ENCODE data around the gene EIF2A. TPM values are rescaled to one million over a fixed set of nuclear protein-coding genes. Genes with fewer than 3 reads are reported as not detected.

EIF2A gene
- 169 and 337 TPM in 2 replicates for total RNA-seq

DNA sequence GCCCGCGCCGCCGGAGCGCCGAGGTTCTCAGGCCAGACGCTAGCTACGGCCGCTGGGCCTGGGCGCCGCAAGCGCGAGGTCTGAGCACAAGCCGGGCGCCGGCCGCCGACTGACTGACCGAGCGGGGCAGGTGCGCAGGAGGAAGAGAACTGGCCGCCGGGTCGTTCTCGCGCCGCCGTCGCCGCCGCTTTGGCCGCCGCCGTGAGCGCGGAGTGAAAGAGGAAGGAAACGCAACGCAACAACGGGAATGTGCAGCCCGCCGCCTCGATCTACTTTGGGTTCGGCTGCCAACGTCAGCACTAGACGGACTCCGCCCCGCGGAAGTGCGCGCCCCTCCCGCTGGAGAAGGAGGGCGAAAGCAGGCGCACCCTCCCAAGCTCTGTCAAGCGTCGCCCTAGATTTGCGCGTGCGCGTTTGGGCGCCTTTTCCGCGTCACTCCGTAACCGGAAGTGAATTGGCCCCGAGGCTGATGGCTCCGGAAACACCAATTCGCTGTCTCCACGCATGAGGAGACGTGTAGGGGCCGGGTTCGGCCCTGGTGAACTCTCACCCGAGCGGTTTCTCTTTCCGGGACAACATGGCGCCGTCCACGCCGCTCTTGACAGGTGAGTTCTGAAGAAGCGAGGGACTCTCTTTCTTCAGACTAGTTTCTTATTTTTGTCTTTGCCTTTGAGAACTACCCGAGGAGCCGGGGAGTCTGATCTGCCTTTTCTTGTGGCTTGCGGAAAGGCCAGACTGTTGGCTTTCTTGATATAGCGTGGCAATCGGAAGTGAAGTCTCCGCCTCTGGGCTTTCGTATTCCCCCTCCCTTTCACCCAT is at the start of gene EIF2A, which contains the start of gene SERP1:
Gene EIF2A (plus strand): TSS at position 562 of the 819 bp plus-strand sequence. CDS start 16 bp downstream, at position 578.
Gene SERP1 (minus strand): TSS at position 271 of the 819 bp plus-strand sequence. CDS start 361 bp downstream, outside the sequence.

DNA sequence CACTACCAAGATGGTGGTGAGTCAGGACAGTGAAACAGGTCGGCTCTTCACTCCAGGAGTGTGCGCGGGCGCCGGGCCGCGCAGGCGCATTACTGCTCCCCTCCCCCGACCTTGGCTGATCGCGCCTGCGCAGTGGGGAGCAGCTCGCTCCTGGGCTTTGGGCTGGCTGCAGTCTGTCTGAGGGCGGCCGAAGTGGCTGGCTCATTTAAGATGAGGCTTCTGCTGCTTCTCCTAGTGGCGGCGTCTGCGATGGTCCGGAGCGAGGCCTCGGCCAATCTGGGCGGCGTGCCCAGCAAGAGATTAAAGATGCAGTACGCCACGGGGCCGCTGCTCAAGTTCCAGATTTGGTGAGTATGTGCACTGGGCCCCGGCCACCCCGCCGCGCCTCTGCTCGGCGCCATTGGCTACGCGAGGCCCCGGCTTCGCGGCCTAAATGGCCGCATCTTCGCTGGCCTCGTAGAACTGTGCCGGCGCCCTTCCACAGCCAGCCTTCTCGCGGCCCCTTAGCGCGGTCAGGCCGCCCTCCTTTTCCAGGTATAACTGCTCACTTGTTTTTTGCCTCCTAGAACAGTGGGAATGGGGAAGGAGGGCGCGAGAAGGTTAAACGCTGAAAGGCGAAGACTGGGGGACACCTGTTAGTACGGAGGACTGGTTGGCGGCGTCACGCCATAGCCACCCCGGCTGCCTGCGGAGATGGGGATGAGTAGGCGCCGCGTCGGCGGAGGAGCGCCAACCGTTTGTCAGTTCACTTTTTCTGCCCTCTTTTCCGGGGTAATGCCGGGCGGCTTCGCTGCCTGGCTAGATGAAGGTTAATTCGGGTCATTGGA is 56.8 kb downstream of the EIF2A start, which contains the start of gene SELENOT:
Gene SELENOT (plus strand): TSS at position 169 of the 827 bp plus-strand sequence. CDS start 42 bp downstream, at position 211.

Other genes with a start within 250 kb of the EIF2A start
- 17.3 and 18.5 TPM in 2 replicates for gene TSC22D2, start 138.5 kb upstream of the EIF2A start, total RNA-seq
- 230 and 608 TPM in 2 replicates for gene SERP1, start 291 bp upstream of the EIF2A start, total RNA-seq
- gene SELENOT, start 56.5 kb downstream of the EIF2A start, total RNA-seq: 167 and 324 TPM in 2 replicates
- 0.14 and 0.22 TPM in 2 replicates for gene ERICH6, start 157.1 kb downstream of the EIF2A start, total RNA-seq
- gene SIAH2, start 216.4 kb downstream of the EIF2A start, total RNA-seq: 33.5 and 41.2 TPM in 2 replicates